Measurements from ENCODE around the gene ROCK1.

Gene ROCK1

GRCh38 chr18:21109936-21110712 lies 1.5 kb downstream of the ROCK1 start:
- no peak for DNase-seq (ENCODE audit: low read depth in 2 of 3, low spot score in 2 of 3)

GRCh38 chr18:21105936-21106335 lies 5.7 kb downstream of the ROCK1 start:
- DNase-seq (ENCODE audit: low read depth in 2 of 3, low spot score in 2 of 3) = no peak

GRCh38 chr18:21101172-21101571 lies 10.4 kb downstream of the ROCK1 start:
- DNase-seq (ENCODE audit: low read depth in 2 of 3, low spot score in 2 of 3) = no peak

DNA sequence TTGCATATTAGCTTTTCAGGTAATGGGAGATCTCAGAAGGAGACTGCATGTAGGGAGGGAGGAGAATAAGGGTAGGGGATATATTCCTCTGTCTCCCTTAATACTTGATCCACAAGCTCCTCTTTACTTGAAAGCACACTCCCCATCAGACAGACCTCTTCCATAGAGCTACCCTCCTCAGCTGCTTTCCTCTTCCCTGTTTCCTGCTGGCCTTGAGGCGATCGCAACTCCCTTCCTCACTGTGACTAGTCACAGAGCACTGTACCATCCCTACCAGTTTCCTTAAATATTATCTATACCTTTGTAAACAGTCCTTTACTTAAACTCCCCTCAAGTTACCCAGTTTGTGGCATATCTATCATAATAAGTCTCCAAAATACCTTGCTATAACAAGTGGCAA lies 10.9 kb downstream of the ROCK1 start:
- no peak for DNase-seq (ENCODE audit: low read depth in 2 of 3, low spot score in 2 of 3)

GRCh38 chr18:21100146-21100545 lies 11.5 kb downstream of the ROCK1 start:
- DNase-seq (ENCODE audit: low read depth in 2 of 3, low spot score in 2 of 3) = no peak

DNA sequence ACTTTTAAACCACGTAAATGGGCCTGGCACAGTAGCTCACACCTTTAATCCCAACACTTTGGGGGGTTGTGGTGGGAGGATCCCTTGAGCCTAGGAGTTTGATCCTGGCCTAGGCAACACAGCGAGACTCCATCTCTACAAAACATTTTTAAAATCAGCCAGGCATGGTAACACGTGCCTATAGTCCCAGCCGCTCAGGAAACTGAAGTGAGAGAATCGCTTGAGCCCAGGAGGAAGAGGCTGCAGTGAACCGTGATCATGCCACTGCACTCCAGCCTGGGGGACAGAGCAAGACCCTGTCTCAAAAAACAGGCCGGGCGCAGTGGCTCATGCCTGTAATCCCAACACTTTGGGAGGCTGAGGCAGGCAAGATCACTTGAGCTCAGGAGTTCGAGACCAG lies 12.2 kb downstream of the ROCK1 start:
- DNase-seq (ENCODE audit: low read depth in 2 of 3, low spot score in 2 of 3) = no peak

- no peak for DNase-seq (ENCODE audit: low read depth in 2 of 3, low spot score in 2 of 3)
Measured at GRCh38 chr18:21096760-21097159, 14.9 kb downstream of the ROCK1 start.

DNA sequence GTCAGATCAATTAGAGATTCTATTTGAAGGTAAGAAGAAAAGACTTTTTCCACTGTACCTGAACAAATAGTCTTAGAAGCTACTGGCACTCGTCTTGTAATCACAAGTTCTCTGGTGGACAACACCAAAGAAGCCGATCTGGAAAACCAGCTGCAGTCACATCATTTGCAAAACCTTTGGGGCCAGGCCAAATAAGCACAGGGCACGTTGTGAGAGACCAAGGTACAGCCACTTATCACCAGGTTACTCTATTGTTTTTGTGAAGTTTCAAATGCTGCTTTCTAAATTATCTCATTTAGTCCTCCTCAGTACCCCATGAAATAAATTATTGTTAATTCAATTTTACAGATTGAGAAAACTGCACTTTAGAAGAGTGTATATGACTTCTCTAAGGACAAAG lies 18.5 kb downstream of the ROCK1 start:
- DNase-seq (ENCODE audit: low read depth in 2 of 3, low spot score in 2 of 3) = no peak

- DNase-seq (ENCODE audit: low read depth in 2 of 3, low spot score in 2 of 3) = no peak
Measured at GRCh38 chr18:21090680-21091079, 20.9 kb downstream of the ROCK1 start.

- no peak for DNase-seq (ENCODE audit: low read depth in 2 of 3, low spot score in 2 of 3)
Measured at GRCh38 chr18:21085579-21086166, 25.9 kb downstream of the ROCK1 start.

DNA sequence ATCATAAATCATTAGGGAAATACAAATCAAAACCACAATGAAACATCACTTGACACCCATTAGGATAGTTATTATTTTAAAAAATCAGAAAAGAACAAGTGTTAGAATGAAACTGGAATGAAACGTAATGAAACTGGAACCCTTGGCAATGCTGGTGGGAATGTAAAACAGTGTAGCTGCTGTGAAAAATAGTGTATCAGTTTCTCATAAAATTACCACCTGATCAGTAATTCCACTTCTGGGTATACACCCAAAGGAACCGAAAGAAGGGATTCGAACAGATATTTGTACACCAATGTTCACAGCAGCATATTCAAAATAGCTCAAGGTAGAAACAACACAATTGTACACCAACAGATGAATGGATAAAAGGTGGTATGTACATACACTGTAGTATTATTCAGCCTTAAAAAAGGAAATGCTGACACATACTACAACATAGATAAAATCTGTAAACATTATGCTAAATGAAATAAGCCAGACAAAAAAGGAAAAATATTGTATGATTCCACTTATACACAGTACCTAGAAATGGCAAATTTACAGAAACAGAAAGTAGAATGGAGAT lies 27.0 kb downstream of the ROCK1 start:
- DNase-seq (ENCODE audit: low read depth in 2 of 3, low spot score in 2 of 3) = no peak

- no peak for DNase-seq (ENCODE audit: low read depth in 2 of 3, low spot score in 2 of 3)
Measured at GRCh38 chr18:21083017-21083416, 28.6 kb downstream of the ROCK1 start.

GRCh38 chr18:21081426-21081825 lies 30.2 kb downstream of the ROCK1 start:
- no peak for DNase-seq (ENCODE audit: low read depth in 2 of 3, low spot score in 2 of 3)

DNA sequence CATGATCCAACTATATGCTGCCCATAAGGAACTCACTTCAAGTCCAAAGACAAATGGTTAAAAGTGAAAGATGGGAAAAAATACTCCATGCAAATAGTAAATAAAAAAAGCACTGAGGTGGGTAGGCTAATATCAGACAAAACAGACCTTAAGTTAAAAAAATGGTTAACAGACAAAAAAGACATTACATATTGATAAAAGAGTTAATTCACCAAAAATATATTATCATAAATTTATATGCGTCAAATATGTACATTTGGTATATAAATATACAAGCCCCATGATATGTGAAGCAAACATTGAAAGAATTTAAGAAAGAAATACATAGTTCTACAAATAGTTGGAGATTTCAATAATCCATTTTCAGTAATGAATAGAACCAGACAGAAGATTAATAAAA lies 31.0 kb downstream of the ROCK1 start:
- DNase-seq (ENCODE audit: low read depth in 2 of 3, low spot score in 2 of 3) = no peak

DNA sequence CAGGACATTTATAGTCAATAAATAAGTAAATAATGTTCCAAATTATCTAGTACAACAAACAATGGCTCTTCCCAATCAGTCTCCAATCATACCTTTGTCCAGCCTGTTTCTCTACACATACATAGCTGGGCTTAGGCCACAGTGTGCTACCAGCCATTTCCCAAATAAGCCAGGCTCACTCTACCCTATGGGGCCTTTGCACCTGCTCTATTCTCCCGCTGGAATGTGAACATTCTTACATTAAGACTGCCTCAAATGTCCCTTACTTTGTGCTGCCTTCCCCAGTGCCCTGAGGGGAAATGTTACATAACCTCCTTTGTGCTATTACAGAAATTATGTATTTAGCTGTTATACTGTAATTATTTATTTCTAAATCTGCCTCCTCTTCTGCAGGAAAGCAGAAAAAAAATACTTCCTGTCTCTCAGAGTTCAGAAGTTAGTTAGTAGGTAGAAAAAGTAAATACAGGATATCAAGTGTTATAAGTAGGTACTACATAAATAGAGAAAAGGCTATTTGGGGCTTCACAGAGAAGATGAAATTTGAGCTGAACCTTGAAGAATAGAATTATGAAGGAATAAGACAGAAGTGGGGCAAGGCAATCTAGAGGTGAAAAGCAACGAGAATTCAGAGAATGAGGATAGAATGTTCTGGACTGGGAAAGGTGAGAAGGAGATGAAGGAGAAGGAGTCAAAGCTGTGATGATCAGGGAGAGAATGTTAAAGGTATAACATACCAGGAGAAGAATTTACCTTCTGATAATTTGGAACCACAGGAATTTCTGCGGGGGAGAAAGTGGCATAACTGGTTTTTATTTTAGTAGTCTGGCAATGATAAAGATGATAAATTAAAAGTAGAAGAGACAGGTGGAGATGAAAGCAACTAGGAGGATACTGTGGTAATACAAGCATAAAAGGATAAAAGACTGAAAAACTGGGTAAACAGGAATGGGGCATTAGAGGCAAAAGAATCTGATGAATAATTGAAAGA lies 37.0 kb downstream of the ROCK1 start:
- no peak for DNase-seq (ENCODE audit: low read depth in 2 of 3, low spot score in 2 of 3)

GRCh38 chr18:21073180-21073579 lies 38.4 kb downstream of the ROCK1 start:
- DNase-seq (ENCODE audit: low read depth in 2 of 3, low spot score in 2 of 3) = no peak

GRCh38 chr18:21071071-21071470 lies 40.5 kb downstream of the ROCK1 start:
- DNase-seq (ENCODE audit: low read depth in 2 of 3, low spot score in 2 of 3) = no peak

- no peak for DNase-seq (ENCODE audit: low read depth in 2 of 3, low spot score in 2 of 3)
Measured at GRCh38 chr18:21069468-21069867, 42.1 kb downstream of the ROCK1 start.

- no peak for DNase-seq (ENCODE audit: low read depth in 2 of 3, low spot score in 2 of 3)
Measured at GRCh38 chr18:21064347-21064746, 47.3 kb downstream of the ROCK1 start.

- DNase-seq (ENCODE audit: low read depth in 2 of 3, low spot score in 2 of 3) = no peak
Measured at GRCh38 chr18:21063011-21063410, 48.6 kb downstream of the ROCK1 start.

- DNase-seq (ENCODE audit: low read depth in 2 of 3, low spot score in 2 of 3) = no peak
Measured at GRCh38 chr18:21057112-21057511, 54.5 kb downstream of the ROCK1 start.
